Neural crest cell (in vitro differentiated cells): ENCODE data around the gene TCF19. TPM values are rescaled to one million over a fixed set of nuclear protein-coding genes. Genes with fewer than 3 reads are reported as not detected.
A peak's percentile ranks its signal among the peaks of the same experiment; 100 is the strongest.

Experiments used
- DNase-seq: peaks from one replicate; pipeline ENCODE4 v3.0.0; 2021; ENCODE audit warnings: low read depth, mixed read lengths, low spot score
- H3K27ac Mint-ChIP-seq: one replicate; pipeline ENCODE4 v1.8.0; 2021; ENCODE audit warnings: mild to moderate bottlenecking, mixed read lengths; ENCODE audit not compliant: unreplicated experiment
- H3K27me3 Mint-ChIP-seq: 2 replicates; pipeline ENCODE4 v1.8.0; 2021; ENCODE audit warnings: low read depth, mild to moderate bottlenecking, mixed read lengths
- H3K36me3 Mint-ChIP-seq: 2 replicates; pipeline ENCODE4 v1.8.0; 2021; ENCODE audit warnings: low read depth, mild to moderate bottlenecking, mixed read lengths
- H3K4me1 Mint-ChIP-seq: 2 replicates; pipeline ENCODE4 v1.8.0; 2021; ENCODE audit warnings: mixed read lengths
- H3K4me3 Mint-ChIP-seq: one replicate; pipeline ENCODE4 v1.8.0; 2021; ENCODE audit warnings: mild to moderate bottlenecking, mixed read lengths
- H3K9me3 Mint-ChIP-seq: 2 replicates; pipeline ENCODE4 v1.8.0; 2021; ENCODE audit warnings: mixed read lengths
- CTCF ChIP-seq: fragments of 200-600 bp; sonication (generic); conservative IDR thresholded peaks from 2 replicates; pipeline ENCODE4 v1.5.0; 2021; ENCODE audit warnings: antibody characterized with exemption, mild to moderate bottlenecking
- total RNA-seq: library from RNA; stranded (reverse); gene quantifications from 2 replicates; pipeline ENCODE4 v1.2.1, GENCODE V29; 2021

Gene TCF19
- total RNA-seq, 1 donor from 2014 or later, result 21.7 TPM

- no peak overlapping the region for H3K4me3 Mint-ChIP-seq
- TF ChIP-seq CTCF, result no peak
- H3K4me1 Mint-ChIP-seq, result peaks cover 24% of the 10 kb centered on the region
- peaks cover 4% of the 10 kb centered on the region for H3K9me3 Mint-ChIP-seq
- peak overlapping the region; percentile 89 for H3K27ac Mint-ChIP-seq
- no peaks in the 10 kb centered on the region for H3K27me3 Mint-ChIP-seq
- no peaks in the 10 kb centered on the region for H3K36me3 Mint-ChIP-seq
- DNase-seq, result no peak
Observed at GRCh38 chr6:31142361-31142761, 16.0 kb upstream of the TCF19 start.

- DNase-seq, result no peak
- Mint-ChIP-seq H3K36me3 (no peaks in the 10 kb centered on the region), H3K27ac (no peak overlapping the region), H3K9me3 (no peaks in the 10 kb centered on the region), H3K4me1 (peaks cover 19% of the 10 kb centered on the region), H3K4me3 (no peak overlapping the region), H3K27me3 (no peaks in the 10 kb centered on the region)
- TF ChIP-seq CTCF, result no peak
Observed at GRCh38 chr6:31143148-31143547, 15.2 kb upstream of the TCF19 start.

- no peaks in the 10 kb centered on the region for H3K36me3 Mint-ChIP-seq
- H3K4me3 Mint-ChIP-seq, result no peak overlapping the region
Observed at GRCh38 chr6:31144296-31144969, 14.0 kb upstream of the TCF19 start.

GRCh38 chr6:31144970-31145340 is 13.4 kb upstream of the TCF19 start:
- Mint-ChIP-seq H3K27me3 (no peaks in the 10 kb centered on the region), H3K36me3 (peaks cover 2% of the 10 kb centered on the region), H3K4me1 (peaks cover 16% of the 10 kb centered on the region), H3K9me3 (no peaks in the 10 kb centered on the region), H3K27ac (no peak overlapping the region), H3K4me3 (no peak overlapping the region)
- no peak for TF ChIP-seq CTCF
- no peak for DNase-seq

More at GRCh38 chr6:31144296-31144969, 14.0 kb upstream of the TCF19 start:
- DNase-seq, result no peak
- no peaks in the 10 kb centered on the region for H3K9me3 Mint-ChIP-seq
- H3K4me1 Mint-ChIP-seq, result peaks cover 19% of the 10 kb centered on the region
- no peak overlapping the region for H3K27ac Mint-ChIP-seq
- TF ChIP-seq CTCF, result no peak
- H3K27me3 Mint-ChIP-seq, result no peaks in the 10 kb centered on the region

GRCh38 chr6:31145386-31145785 is 13.0 kb upstream of the TCF19 start:
- Mint-ChIP-seq H3K4me1 (peaks cover 14% of the 10 kb centered on the region), H3K27ac (no peak overlapping the region), H3K4me3 (no peak overlapping the region), H3K9me3 (no peaks in the 10 kb centered on the region), H3K27me3 (no peaks in the 10 kb centered on the region), H3K36me3 (peaks cover 2% of the 10 kb centered on the region)
- TF ChIP-seq CTCF, result no peak
- DNase-seq, result no peak
